Activated B cell treated with CpG ODN at 0.5 μM for 24 hours (primary cell): ENCODE results near the gene LRIG2. TPM values are rescaled to one million over a fixed set of nuclear protein-coding genes. Genes with fewer than 3 reads are reported as not detected.

ENCODE experiments used
- ATAC-seq: fragments of 200-7000 bp; cut with Tn5 transposase; one replicate; pipeline ENCODE4 v1.10.0; 2021; ENCODE audit warnings: low read depth, mild to moderate bottlenecking, moderate library complexity
- CTCF ChIA-PET: fragments of 350-600 bp; sonication (Branson Sonifier 250); formaldehyde crosslinking; loops from one replicate; lab custom pipeline; 2021; ENCODE audit warnings: antibody characterized with exemption; lab: Charles Lee
- POLR2A ChIA-PET: fragments of 350-600 bp; sonication (Branson Sonifier 250); formaldehyde crosslinking; loops from one replicate; lab custom pipeline; 2021; ENCODE audit warnings: antibody characterized with exemption; lab: Charles Lee
- DNase-seq: peaks from one replicate; pipeline ENCODE4 v3.0.0; 2022
- H3K27ac Mint-ChIP-seq: one replicate; pipeline ENCODE4 v1.8.0; 2020; ENCODE audit warnings: mixed read lengths
- H3K27me3 Mint-ChIP-seq: one replicate; pipeline ENCODE4 v1.8.0; 2021; ENCODE audit warnings: mixed read lengths
- H3K36me3 Mint-ChIP-seq: one replicate; pipeline ENCODE4 v1.8.0; 2021; ENCODE audit warnings: low read depth, mixed read lengths
- H3K4me1 Mint-ChIP-seq: one replicate; pipeline ENCODE4 v1.8.0; 2021; ENCODE audit warnings: mixed read lengths
- H3K4me3 Mint-ChIP-seq: one replicate; pipeline ENCODE4 v1.8.0; 2020; ENCODE audit warnings: mild to moderate bottlenecking, mixed read lengths
- H3K9me3 Mint-ChIP-seq: one replicate; pipeline ENCODE4 v1.8.0; 2020; ENCODE audit warnings: mixed read lengths
- intact Hi-C: fragments of 100-400 bp; cut with micrococcal nuclease; formaldehyde crosslinking; loops from one replicate; pipeline ENCODE4 v1.15.1; 2024
- total RNA-seq: library from RNA; stranded (reverse); gene quantifications from 2 replicates; pipeline ENCODE4 v1.2.3, GENCODE V29; 2022
- TF ChIP-seq, protein P1 (sequence below): fragments of 200-600 bp; IDR thresholded peaks from one replicate; pipeline ENCODE4 v1.8.0; 2022; ENCODE audit warnings: antibody characterized with exemption, mild to moderate bottlenecking

The LRIG2 gene
- total RNA-seq, 1 donor from 2014 or later = 30.7 TPM

DNA sequence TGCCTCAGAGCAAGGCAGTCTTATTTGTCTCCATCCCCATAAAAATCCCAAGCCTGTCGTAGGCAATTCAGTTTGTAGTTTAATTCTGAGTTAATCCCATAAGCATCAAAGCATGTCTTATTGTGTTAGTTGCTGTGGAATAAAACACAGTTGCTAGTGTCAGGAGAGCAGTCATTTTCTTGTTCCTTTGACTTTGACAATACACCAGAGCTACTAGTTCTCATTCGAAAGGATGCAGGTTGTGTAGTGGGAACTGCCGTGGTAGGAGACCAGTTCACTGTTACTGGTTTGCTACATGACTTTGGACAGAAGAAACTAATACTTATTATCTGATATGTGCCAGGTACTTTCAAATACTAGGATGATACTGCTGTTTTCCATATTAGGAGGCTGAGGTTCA is 23.5 kb downstream of the LRIG2 start:
- ATAC-seq = no peak
- Mint-ChIP-seq H3K9me3 (no peaks in the 10 kb centered on the region), H3K4me1 (no peaks in the 10 kb centered on the region), H3K36me3 (peaks cover 83% of the 10 kb centered on the region), H3K27ac (no peak overlapping the region), H3K27me3 (no peaks in the 10 kb centered on the region), H3K4me3 (no peak overlapping the region)
- ChIA-PET POLR2A (no interaction called here), CTCF (interaction anchor here (0.9 to 1.6 kb wide), 2 partner anchors 24 to 216 kb away, joined by 4 read pairs; partner anchors contain the start of gene LRIG2)
- no peak for DNase-seq
- intact Hi-C loops = no loop called here
- TF ChIP-seq, protein P1, sequence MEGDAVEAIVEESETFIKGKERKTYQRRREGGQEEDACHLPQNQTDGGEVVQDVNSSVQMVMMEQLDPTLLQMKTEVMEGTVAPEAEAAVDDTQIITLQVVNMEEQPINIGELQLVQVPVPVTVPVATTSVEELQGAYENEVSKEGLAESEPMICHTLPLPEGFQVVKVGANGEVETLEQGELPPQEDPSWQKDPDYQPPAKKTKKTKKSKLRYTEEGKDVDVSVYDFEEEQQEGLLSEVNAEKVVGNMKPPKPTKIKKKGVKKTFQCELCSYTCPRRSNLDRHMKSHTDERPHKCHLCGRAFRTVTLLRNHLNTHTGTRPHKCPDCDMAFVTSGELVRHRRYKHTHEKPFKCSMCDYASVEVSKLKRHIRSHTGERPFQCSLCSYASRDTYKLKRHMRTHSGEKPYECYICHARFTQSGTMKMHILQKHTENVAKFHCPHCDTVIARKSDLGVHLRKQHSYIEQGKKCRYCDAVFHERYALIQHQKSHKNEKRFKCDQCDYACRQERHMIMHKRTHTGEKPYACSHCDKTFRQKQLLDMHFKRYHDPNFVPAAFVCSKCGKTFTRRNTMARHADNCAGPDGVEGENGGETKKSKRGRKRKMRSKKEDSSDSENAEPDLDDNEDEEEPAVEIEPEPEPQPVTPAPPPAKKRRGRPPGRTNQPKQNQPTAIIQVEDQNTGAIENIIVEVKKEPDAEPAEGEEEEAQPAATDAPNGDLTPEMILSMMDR = no peak

DNA sequence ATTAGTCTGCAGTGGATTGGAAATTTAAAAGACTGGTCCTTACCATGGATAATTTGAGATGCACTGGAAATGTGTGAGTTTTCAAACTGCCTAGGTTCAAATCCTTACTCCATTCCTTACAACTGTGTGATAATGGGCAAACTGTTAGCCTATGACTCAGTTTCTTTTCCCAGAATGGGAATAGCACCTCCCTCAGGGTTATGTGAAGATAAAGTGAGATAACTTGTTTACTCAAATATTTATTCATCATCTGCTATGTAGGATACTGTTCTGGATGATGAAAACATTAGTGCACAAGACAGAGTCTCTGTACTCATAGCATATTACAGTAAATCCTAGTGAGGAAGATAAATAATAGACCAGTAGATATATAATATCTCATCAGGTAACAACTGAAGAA is 28.6 kb downstream of the LRIG2 start:
- ATAC-seq = no peak

DNA sequence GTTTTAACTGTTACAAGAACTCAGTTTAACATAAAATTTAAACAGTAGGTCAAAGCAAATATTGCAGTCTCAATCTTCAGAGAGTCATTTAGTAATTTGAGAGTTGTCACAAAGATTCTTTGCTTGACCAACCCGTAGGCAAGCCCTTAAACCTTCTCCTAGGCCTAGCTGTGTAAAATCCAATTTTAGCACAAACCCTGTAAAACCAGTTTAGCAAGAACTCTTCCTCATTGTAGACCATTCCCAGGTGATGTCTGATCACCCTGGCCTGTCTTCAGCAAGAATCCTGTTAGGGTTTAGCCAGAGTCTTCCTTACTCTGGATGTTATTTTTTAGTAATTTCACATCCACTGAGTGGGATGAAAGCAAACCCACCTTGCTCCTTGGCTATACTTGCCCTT is 30.1 kb downstream of the LRIG2 start:
- ATAC-seq (no peak), DNase-seq (no peak)
- intact Hi-C loops = no loop called here
- no peaks in the 10 kb centered on the region for H3K9me3 Mint-ChIP-seq
- no peaks in the 10 kb centered on the region for H3K4me1 Mint-ChIP-seq
- peaks cover 83% of the 10 kb centered on the region for H3K36me3 Mint-ChIP-seq
- no peak overlapping the region for H3K27ac Mint-ChIP-seq
- ChIA-PET CTCF (no interaction called here), POLR2A (no interaction called here)
- TF ChIP-seq, protein P1 = no peak
- no peaks in the 10 kb centered on the region for H3K27me3 Mint-ChIP-seq
- no peak overlapping the region for H3K4me3 Mint-ChIP-seq

More for the DNA sequence above, 28.6 kb downstream of the LRIG2 start:
- Mint-ChIP-seq H3K27ac (no peak overlapping the region), H3K4me1 (no peaks in the 10 kb centered on the region), H3K4me3 (no peak overlapping the region), H3K36me3 (peaks cover 82% of the 10 kb centered on the region), H3K27me3 (no peaks in the 10 kb centered on the region), H3K9me3 (no peaks in the 10 kb centered on the region)
- POLR2A ChIA-PET = no interaction called here
- TF ChIP-seq, protein P1 = no peak
- no peak for DNase-seq
- CTCF ChIA-PET = no interaction called here
- intact Hi-C loops = no loop called here

DNA sequence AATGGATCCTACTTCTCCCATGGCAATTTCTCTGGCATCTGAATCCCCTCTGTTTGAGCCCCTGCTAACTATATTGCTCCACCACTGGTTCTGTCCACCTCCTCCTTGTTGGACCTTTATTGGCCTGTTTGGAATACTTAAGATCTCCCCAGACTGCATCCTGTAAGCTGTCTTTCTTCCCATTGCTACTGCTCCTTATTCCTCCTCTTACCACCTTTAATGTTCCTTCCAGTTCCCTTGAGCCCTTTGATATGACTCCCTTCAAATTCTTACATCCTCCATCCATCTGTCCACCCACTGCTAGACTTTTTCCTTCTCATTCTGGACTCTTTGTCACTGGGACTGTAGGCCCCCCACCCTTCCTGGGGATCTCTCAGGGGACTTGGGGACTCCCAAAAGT is 31.0 kb downstream of the LRIG2 start:
- no peak overlapping the region for H3K4me3 Mint-ChIP-seq
- no peak for DNase-seq
- intact Hi-C loops = no loop called here
- ChIA-PET POLR2A (no interaction called here), CTCF (no interaction called here)
- TF ChIP-seq, protein P1 = no peak
- no peak overlapping the region for H3K27ac Mint-ChIP-seq
- peaks cover 77% of the 10 kb centered on the region for H3K36me3 Mint-ChIP-seq
- no peak for ATAC-seq
- H3K4me1 Mint-ChIP-seq = no peaks in the 10 kb centered on the region
- H3K27me3 Mint-ChIP-seq = no peaks in the 10 kb centered on the region
- H3K9me3 Mint-ChIP-seq = no peaks in the 10 kb centered on the region

DNA sequence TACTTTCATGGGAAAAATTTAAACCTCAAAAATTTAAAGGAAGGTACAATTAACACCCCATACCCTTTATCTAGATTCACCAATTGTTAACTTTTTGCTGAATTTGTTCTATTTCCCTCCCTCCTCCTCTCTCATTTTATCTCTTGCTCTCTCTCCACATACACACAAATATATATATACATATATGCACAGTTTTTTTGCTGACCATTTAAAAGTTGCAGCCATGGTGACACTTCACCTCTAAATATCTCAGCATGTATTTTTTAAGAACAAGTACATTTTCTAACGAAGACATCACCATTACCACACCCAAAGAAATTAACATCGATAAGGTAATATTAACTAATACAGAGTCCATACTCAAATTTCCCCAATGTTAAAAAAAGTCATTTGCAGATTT is 33.9 kb downstream of the LRIG2 start:
- no peak for DNase-seq
- Mint-ChIP-seq H3K36me3 (peaks cover 82% of the 10 kb centered on the region), H3K27ac (no peak overlapping the region), H3K9me3 (no peaks in the 10 kb centered on the region), H3K4me1 (no peaks in the 10 kb centered on the region), H3K4me3 (no peak overlapping the region), H3K27me3 (no peaks in the 10 kb centered on the region)
- POLR2A ChIA-PET = no interaction called here
- intact Hi-C loops = no loop called here
- no peak for ATAC-seq
- CTCF ChIA-PET = no interaction called here
- TF ChIP-seq, protein P1 = no peak
